Stimulated activated naive CD8-positive, alpha-beta T cell treated with anti-CD3 and anti-CD28 coated beads, Interleukin-15, Interleukin-2, amounts not matched to agents 100 U/mL and 50 U/mL, for 24 hours (primary cell): ENCODE data around the gene ZSCAN20.
"Not testable (repeated sequence)": the region's sequence is repeated elsewhere in the genome, so short reads cannot be mapped to it uniquely, and the experiment has no call there.

Source experiments
- ATAC-seq: fragments of 150-1000 bp; cut with Tn5 transposase; one replicate; pipeline ENCODE4 v1.10.0; 2021
- DNase-seq: peaks from one replicate; pipeline ENCODE4 v3.0.0; 2021

Gene ZSCAN20

DNA sequence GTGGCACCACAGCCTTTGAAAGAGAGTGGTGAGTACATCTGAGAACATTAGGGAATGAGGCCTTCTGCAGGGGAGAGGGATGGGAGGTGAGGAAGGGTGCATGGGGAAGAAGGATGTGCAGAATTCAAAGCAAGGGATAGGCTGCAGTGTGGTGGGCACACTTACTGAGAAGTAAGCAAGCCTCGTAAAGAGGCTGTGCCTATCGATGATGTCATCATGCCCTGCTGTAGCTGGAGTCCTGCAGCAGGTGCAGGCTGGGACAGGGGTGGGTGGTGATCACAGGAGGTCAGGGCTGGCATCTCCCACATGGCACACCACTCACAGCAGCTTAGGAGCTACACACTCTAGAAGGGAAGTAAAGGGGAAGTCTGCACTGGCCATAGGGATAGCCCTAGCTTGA lies 16.2 kb downstream of the ZSCAN20 start:
- ATAC-seq (no peak), DNase-seq (no peak)

GRCh38 chr1:33494929-33495328 lies 22.5 kb downstream of the ZSCAN20 start:
- ATAC-seq: no peak
- DNase-seq: no peak

GRCh38 chr1:33497410-33497809 lies 25.0 kb downstream of the ZSCAN20 start:
- no peak for ATAC-seq
- no peak for DNase-seq

DNA sequence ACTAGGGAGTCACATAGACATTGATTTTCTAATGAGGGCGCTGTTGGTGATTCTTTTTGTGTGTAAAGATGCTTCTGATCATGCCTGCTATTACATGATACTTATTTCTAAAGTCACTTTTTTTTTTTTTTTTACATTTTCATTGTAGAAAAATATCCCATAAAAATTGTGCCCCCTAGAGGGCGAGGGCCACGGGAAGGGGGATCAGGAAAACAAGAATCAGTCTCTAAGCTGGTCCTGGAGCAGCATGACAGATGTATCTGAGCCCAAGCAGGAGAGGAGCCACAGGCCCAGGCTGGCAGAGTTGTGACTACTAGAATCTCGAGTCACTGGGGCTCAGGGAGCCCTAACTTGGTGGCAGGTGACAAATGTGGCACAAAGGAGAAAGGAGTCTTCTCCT lies 28.1 kb downstream of the ZSCAN20 start:
- ATAC-seq: no peak
- DNase-seq: no peak

GRCh38 chr1:33501309-33501708 lies 28.9 kb downstream of the ZSCAN20 start:
- DNase-seq (no peak), ATAC-seq (no peak)

- DNase-seq (no peak), ATAC-seq (no peak)
Measured at GRCh38 chr1:33501774-33502173, 29.3 kb downstream of the ZSCAN20 start.

GRCh38 chr1:33502726-33503125 lies 30.3 kb downstream of the ZSCAN20 start:
- no peak for ATAC-seq
- DNase-seq: no peak

DNA sequence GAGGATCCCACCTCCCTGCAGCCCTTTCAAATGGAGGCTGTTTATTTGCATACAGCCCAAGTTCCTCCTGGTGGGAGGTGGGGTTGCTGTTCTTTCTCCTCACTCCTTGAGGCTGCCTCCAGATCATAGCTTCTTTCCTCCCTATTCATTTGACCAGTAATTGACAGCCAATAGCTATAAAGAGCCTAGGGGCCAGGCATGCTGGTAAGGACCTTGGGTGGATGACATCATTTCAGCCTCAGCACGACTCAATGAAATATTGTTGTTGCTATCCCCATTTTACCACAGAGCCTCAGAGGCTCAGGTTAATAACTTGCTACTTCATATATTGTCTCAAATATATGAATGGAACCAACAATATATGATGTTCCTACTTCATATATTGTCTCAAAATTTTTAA lies 31.1 kb downstream of the ZSCAN20 start:
- DNase-seq (no peak), ATAC-seq (no peak)

- ATAC-seq: no peak
- DNase-seq: no peak
Measured at GRCh38 chr1:33507661-33508060, 35.2 kb downstream of the ZSCAN20 start.

DNA sequence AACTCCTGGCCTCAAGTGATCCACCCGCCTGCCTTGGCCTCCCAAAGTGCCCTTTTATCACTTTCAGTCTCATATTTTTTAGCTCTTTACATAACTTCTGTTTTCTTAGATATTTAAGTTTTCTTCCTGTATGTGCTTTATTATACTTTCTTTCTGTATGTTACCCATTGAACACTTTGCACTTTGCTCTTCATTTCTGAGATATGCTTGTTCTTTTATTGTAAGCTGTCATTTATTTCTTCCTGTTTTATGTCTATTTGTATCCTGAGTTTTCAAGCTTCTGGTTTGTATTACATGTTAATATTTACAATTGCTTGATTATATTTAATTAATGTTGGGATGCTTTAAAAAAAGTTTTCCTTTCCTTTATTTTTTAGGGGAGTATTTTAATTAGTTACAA lies 35.7 kb downstream of the ZSCAN20 start:
- DNase-seq: no peak
- no peak for ATAC-seq

DNA sequence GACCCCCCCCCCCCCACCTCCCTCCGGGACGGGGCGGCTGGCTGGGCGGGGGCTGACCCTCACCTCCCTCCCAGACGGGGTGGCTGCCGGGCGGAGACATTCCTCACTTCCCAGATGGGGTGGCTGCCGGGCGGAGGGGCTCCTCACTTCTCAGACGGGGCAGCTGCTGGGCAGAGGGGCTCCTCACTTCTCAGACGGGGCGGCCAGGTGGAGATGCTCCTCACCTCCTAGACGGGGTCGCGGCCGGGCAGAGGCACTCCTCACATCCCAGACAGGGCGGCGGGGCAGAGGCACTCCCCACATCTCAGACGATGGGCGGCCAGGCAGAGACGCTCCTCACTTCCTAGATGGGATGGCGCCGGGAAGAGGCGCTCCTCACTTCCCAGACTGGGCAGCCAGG lies 36.8 kb downstream of the ZSCAN20 start:
- not testable (repeated sequence) for ATAC-seq, DNase-seq

GRCh38 chr1:33512226-33513011 lies 40.0 kb downstream of the ZSCAN20 start:
- DNase-seq: no peak
- ATAC-seq: no peak

- DNase-seq: no peak
- no peak for ATAC-seq
Measured at GRCh38 chr1:33515112-33515511, 42.7 kb downstream of the ZSCAN20 start.

GRCh38 chr1:33515607-33516006 lies 43.2 kb downstream of the ZSCAN20 start:
- no peak for DNase-seq

GRCh38 chr1:33516428-33516827 lies 44.0 kb downstream of the ZSCAN20 start:
- no peak for ATAC-seq
- no peak for DNase-seq

More at GRCh38 chr1:33515607-33516006, 43.2 kb downstream of the ZSCAN20 start:
- no peak for ATAC-seq

- no peak for ATAC-seq
- no peak for DNase-seq
Measured at GRCh38 chr1:33516891-33517567, 44.6 kb downstream of the ZSCAN20 start.

- no peak for ATAC-seq
- DNase-seq: no peak
Measured at GRCh38 chr1:33517596-33518250, 45.3 kb downstream of the ZSCAN20 start.

DNA sequence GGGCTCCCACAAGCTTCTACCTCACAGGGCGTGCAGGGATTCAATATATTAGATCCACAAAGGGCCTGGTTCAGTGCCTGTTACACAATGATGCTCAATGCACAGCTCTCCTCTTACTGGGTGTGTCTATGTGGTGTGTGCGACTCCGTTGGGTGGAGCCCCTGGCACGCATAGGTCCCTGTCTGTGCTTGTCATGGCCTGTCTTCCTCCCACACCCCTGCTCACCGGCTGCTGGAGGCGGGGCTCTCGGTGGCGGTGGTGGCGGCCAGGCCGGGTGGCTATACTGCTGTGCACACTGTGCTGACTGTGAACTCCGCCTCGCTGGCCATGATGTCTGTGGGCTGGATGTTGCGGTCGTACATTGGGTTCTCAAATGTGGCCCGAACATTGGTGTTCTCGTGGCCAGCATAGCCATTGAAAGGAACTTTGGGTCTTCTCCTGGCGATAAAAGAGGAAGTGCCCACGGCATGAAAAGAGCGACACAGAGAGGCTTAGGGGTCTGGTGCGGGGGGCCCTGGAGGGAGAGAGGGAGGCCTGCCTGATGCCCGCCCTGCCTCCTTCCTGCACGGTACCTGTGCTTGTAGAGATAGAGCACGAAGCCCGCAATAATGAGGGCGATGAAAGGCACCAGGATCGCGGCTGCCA lies 46.9 kb downstream of the ZSCAN20 start:
- ATAC-seq: no peak
- no peak for DNase-seq

DNA sequence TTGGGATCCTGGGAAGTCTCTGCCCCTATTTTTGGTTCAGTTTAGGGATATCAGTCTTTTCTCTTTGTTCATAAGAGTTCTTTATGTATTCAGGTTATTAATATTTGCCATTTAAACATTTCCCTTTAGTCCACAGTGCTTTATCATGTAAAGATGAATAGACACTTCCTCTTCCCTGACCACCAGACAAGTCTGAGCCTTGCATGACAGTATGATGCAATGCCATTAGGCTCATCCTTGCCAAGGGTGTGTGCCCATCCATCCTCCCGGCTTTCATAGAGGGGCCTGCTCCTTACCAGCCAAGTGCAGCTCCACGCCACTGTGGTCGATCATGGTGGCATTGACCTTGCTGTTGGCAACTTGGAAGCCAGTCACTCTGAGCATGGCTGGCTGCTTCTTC lies 52.1 kb downstream of the ZSCAN20 start:
- DNase-seq (no peak), ATAC-seq (no peak)

GRCh38 chr1:33527934-33528333 lies 55.5 kb downstream of the ZSCAN20 start:
- no peak for ATAC-seq
- DNase-seq: no peak

GRCh38 chr1:33529957-33530356 lies 57.5 kb downstream of the ZSCAN20 start:
- DNase-seq (no peak), ATAC-seq (no peak)

DNA sequence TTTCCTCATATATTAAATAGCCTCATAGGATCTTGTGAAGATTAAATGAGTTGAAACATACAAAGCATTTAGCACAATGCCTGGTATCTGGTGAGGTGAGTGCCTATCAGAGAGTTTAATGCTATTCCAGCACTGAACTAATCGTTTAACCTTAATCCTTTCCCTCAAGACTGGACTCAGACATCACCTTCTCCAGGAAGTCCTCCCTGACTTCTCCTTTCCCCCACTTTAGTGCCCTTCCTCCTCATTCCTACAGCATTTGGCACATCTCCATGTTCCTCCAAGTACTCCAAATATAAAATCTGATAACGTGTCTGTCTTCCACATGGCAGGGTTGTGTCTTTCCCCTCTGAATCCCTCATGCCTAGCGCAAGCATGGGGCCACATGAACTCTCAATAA lies 59.8 kb downstream of the ZSCAN20 start:
- DNase-seq (no peak), ATAC-seq (no peak)

- ATAC-seq (no peak), DNase-seq (no peak)
Measured at GRCh38 chr1:33532936-33533335, 60.5 kb downstream of the ZSCAN20 start.
